HG02623 (cell line): ENCODE data around the gene PHF21A.
A peak's percentile ranks its signal among the peaks of the same experiment; 100 is the strongest.
"Not testable (repeated sequence)": the region's sequence is repeated elsewhere in the genome, so short reads cannot be mapped to it uniquely, and the experiment has no call there.

ENCODE experiments used
- ATAC-seq: cut with Tn5 transposase; IDR thresholded peaks from one replicate; pipeline ENCODE4 v1.9.1; 2021; ENCODE audit warnings: moderate library complexity; ENCODE audit not compliant: unreplicated experiment

Gene PHF21A

GRCh38 chr11:46120346-46121300, 631 bp downstream of the PHF21A start:
- ATAC-seq: no peak

DNA sequence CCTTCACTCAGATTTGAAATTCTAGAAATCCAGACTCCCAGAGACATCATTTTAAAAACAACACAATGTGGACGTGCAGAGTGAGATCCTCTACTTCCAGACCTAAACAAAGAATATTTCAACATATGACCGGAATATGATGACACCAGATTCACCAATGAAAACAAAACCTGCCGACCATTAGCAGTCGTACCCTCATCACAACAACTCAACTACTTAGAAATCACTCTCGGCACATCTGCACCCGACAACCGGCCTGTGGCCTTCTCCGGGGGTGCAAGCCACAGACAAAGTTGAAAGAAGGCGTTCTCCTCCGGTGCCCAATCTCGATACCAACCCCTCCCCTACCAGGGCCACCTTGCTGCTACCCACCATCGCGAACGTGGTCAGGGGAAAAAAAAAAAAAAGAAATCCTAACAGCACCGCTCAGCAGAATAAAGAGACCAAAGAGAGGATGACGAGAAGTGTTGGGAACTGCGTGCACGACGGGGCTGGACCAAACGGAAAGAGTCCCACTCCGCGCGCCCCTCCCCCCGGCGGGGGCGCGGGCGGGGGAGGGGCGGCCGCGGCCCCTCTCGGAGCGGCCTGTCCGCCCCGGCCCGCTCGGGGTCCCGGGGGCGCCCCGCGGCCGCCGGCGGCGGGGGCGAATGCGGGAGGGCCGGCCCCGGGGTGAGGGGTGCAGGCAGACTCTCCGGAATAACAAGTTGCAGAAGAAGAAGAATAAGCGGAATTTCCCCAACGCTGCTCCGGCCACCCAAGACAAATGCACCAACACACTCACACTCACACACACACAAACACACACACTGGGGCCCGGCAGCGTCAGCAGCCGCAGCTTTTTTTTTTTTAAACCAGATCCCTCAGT, 1.7 kb downstream of the PHF21A start:
- no peak for ATAC-seq

DNA sequence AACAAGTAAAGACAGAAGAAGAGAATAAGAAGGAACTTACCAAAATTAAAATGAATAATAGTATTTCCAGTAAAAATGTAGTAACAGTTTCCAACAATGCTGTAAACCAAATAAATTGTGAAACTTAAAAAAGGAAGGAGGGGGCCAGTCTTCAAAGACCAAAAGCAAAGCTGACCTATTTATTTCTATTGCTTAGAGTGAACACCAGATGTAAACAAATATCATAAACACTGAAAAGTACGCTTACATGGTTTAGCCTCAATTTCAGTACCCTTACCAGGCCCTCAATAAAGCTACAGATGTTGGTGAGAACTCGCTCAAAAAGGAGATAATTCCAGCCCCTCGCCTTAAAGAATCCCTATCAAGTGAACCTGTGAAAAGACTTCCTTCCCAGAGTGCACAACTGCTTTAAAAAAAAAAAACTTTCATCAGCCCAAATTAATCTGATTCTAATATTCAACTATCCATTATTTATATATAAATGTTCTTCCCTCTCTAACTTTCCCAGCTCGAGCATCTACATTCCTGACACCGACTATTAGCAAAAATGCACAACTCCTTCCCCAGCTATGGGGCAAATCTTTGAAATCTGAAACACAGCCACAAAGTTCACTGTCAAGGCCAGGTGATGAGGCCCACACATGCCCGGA, 2.4 kb downstream of the PHF21A start:
- no peak for ATAC-seq

DNA sequence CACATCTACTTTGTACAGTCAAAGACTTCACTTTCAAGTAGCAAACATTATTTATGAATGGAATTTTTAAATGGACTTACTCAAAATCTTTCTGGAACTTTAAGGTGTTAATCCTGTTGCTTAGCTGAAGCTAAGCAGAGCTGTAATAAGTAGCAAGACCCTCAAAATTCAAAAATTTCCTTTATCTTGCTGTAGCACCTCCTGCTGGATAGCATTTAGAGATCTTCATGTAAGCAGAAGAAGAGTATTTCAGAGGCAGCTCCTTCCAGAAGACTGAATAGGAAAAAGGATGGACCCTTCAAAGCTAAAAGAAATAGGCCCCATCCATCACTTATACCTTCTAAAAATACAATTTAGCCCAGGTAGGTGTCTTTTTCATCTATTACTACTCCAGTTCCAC, 3.4 kb downstream of the PHF21A start:
- no peak for ATAC-seq

- ATAC-seq: not testable (repeated sequence)
Observed at GRCh38 chr11:46116712-46117037, 4.6 kb downstream of the PHF21A start.

- no peak for ATAC-seq
Observed at GRCh38 chr11:46116007-46116711, 5.1 kb downstream of the PHF21A start.

- no peak for ATAC-seq
Observed at GRCh38 chr11:46114961-46115360, 6.3 kb downstream of the PHF21A start.

DNA sequence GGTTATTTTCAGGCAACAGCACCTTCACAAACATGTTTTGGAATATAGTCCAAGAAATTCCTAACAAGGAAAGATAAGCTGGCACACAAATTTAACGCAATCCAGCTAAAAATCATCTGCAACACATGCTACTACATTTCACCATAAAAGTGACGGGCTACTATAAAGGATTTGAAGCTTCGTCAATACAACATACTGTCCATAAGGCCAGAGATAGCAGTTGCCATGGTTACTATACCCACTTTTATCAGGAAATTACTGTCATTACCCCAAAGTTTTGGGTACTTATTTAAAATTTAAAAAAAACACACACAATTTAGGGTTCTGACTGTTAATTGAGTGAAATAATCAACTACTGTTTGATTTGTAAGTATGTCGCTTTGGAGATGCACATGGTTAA, 6.9 kb downstream of the PHF21A start:
- ATAC-seq: no peak

DNA sequence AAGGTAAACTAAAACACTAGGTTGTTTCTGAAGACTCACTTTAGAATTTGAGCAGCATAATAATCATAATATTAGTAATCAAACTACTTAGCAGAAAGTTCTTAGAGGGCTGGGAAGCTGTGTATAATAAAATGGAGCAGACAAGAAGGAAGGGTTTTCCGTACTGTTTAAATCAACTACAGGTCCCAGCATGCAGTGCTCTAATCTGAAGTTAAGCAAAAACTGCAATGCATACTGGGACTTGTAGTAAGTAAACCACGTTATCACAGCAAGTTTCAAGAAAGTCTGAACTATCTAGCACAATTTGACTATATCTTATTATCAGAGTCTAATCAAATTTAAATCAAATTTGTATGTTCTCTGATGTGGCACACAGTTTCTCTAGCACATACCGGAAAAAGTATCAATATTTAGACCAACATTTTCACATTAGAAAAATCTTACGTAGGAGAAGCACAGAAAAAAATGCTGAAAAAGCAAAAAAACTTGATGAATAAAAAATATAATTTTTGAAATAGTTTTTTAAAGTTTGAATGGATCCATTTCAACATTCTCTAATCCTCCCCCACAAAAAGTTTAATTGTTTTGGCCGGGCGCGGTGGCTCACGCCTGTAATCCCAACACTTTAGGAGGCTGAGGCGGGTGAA, 8.2 kb downstream of the PHF21A start:
- peak; percentile 66 for ATAC-seq

DNA sequence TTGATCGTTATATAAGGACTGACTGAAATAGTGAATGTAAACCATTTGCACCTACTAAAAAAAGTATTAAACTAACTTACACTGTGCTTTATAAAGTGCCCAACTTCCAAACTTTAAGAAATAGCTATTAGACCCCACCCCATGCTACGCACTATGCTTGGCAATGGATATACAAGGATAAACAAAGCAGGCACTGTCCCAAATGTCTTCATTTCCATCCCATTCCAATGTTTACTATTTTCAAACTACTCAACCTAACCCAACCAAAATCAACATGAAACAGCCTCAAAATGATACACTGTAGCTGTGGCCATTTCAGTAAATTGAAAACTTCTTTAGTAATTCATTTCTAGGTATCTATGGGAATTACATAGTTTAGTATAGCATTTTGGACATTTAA, 12.5 kb downstream of the PHF21A start:
- ATAC-seq: no peak

DNA sequence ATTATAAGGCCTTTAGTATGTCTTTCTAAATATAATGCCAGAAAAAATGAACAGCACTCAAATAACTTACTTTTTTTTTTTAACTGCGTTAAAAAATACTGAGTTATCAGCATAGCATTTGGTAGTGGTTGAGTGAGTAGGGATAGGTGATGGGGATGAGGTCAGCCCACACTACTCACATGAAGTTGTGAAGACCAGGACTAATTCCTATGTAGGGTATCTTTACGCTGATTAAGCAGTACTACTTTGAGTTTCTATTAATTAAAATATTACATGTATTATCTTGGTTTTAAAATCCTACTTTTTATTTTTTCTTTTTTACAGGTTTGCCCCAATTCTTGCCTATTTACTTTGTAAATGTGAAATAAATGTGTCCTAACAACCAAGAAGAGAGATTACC, 13.5 kb downstream of the PHF21A start:
- no peak for ATAC-seq

DNA sequence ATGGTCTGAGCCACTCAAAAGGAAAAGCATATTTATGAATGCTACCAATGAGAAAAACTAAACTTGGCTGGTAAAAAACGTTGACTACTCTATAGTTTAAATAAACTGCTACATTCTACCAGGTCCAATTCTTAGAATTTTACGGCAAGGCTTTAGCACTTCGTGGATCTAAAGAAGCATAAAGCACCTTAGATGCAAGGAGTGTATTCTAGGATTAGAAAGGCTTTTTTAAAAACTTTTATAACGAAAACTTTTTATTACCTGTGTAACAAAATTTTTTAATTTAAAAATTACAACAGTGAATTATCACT, 13.9 kb downstream of the PHF21A start:
- no peak for ATAC-seq

GRCh38 chr11:46106530-46107407, 14.5 kb downstream of the PHF21A start:
- no peak for ATAC-seq

GRCh38 chr11:46105926-46106325, 15.3 kb downstream of the PHF21A start:
- no peak for ATAC-seq

GRCh38 chr11:46105134-46105628, 16.1 kb downstream of the PHF21A start:
- ATAC-seq: no peak

- ATAC-seq: no peak
Observed at GRCh38 chr11:46102843-46103242, 18.4 kb downstream of the PHF21A start.

GRCh38 chr11:46100670-46101069, 20.6 kb downstream of the PHF21A start:
- peak; percentile 75 for ATAC-seq

DNA sequence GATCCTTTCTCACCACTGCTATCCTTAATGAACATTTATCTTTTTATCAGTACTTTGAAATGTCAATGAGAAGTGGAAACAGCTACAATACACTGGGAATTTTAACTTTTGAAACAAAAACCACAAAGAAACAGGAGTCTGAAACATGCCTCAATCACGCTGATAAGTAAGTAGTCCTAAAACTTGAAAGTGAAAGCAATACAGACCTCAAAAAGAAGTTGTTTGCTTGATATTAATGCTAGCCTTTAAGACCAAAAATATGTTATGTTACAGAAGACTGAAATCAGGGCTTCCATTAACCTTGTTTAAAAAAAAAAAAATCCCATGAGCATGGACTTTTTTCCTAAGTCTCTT, 21.3 kb downstream of the PHF21A start:
- no peak for ATAC-seq

GRCh38 chr11:46090375-46090774, 30.9 kb downstream of the PHF21A start:
- ATAC-seq: no peak
